H1 (cell line): ENCODE measurements around the gene ODF4. TPM values are rescaled to one million over a fixed set of nuclear protein-coding genes. Genes with fewer than 3 reads are reported as not detected.

Source experiments
- CTCF ChIA-PET: fragments of 300-600 bp; sonication (Branson Sonifier 250); formaldehyde crosslinking; loops from one replicate; lab custom pipeline; 2021; ENCODE audit not compliant: partially characterized antibody; lab: Charles Lee
- POLR2A ChIA-PET: fragments of 300-600 bp; sonication (Branson Sonifier 250); formaldehyde crosslinking; loops from one replicate; lab custom pipeline; 2021; ENCODE audit warnings: inconsistent platforms; ENCODE audit not compliant: partially characterized antibody; lab: Charles Lee
- DNase-seq, 2 experiments: peaks; one replicate each; pipeline versions ENCODE4 v3.0.0 to v3.0.0-alpha.2; 2010 to 2022; ENCODE audit warnings: low spot score in 2 of 2, low read depth in 1 of 2, mixed read lengths in 1 of 2
- FAIRE-seq: peaks from 2 replicates; lab custom pipeline; 2011; peaks lifted over from hg19 to GRCh38; lab: Jason Lieb, UNC
- H2AFZ ChIP-seq: 2 replicates; pipeline ENCODE4 v1.8.1; 2012; ENCODE audit warnings: low read length, inconsistent platforms
- H2AK5ac ChIP-seq: 2 replicates; pipeline ENCODE4 v1.6.1; 2013; ENCODE audit warnings: low read depth, low read length
- H2BK120ac ChIP-seq: replicated peaks from 2 replicates; pipeline ENCODE3; 2013; ENCODE audit warnings: low read depth, low read length, inconsistent platforms
- H2BK12ac ChIP-seq: 2 replicates; pipeline ENCODE4 v1.6.1; 2013; ENCODE audit warnings: low read depth, low read length
- H2BK15ac ChIP-seq: 2 replicates; pipeline ENCODE4 v1.6.1; 2013; ENCODE audit warnings: low read length
- H2BK20ac ChIP-seq: 2 replicates; pipeline ENCODE4 v1.6.1; 2013; ENCODE audit warnings: low read length
- H2BK5ac ChIP-seq: 2 replicates; pipeline ENCODE4 v1.6.1; 2013; ENCODE audit warnings: low read depth, low read length
- H3K14ac ChIP-seq: 2 replicates; pipeline ENCODE4 v1.6.1; 2013; ENCODE audit warnings: inconsistent platforms; ENCODE audit not compliant: insufficient read length
- H3K18ac ChIP-seq: 2 replicates; pipeline ENCODE4 v1.6.1; 2013; ENCODE audit warnings: low read length; ENCODE audit errors: extremely low read depth
- H3K23ac ChIP-seq: 2 replicates; pipeline ENCODE4 v1.6.1; 2013; ENCODE audit warnings: inconsistent platforms; ENCODE audit not compliant: insufficient read length
- H3K23me2 ChIP-seq: 2 replicates; pipeline ENCODE4 v1.6.1; 2013; ENCODE audit warnings: low read depth, low read length
- H3K27ac ChIP-seq: 2 replicates; pipeline ENCODE4 v1.6.1; 2011; ENCODE audit warnings: low read depth, low read length, inconsistent platforms
- H3K27me3 ChIP-seq, 4 experiments: replicated peaks in 1 of 4; 1 replicate in 1 of 4; 2 replicates in 3 of 4; pipeline versions ENCODE4 v1.6.1 to v1.8.1; 2011 to 2013; ENCODE audit warnings: low read length in 3 of 4, mild to moderate bottlenecking in 3 of 4, inconsistent platforms in 2 of 4, mixed read lengths in 2 of 4, moderate library complexity in 1 of 4; ENCODE audit not compliant: control insufficient read depth in 3 of 4, insufficient read depth in 3 of 4; ENCODE audit errors: extremely low read depth in 1 of 4
- H3K36me3 ChIP-seq, 4 experiments: 2 replicates each; pipeline versions ENCODE4 v1.6.1 to v1.8.1; 2011 to 2013; ENCODE audit warnings: mild to moderate bottlenecking in 4 of 4, low read length in 3 of 4, moderate library complexity in 2 of 4, control low read depth in 1 of 4, inconsistent platforms in 1 of 4; ENCODE audit not compliant: insufficient read depth in 4 of 4, control insufficient read depth in 2 of 4
- H3K4ac ChIP-seq: replicated peaks from 2 replicates; pipeline ENCODE3; 2013; ENCODE audit warnings: low read length, low read depth, mixed read lengths, inconsistent platforms; ENCODE audit not compliant: insufficient read length
- H3K4me1 ChIP-seq, 4 experiments: replicated peaks in 1 of 4; 1 replicate in 1 of 4; 2 replicates in 3 of 4; pipeline versions ENCODE4 v1.6.1 to v1.8.1; 2011 to 2013; ENCODE audit warnings: low read length in 3 of 4, inconsistent platforms in 2 of 4, mixed read lengths in 1 of 4; ENCODE audit not compliant: insufficient read depth in 4 of 4, control insufficient read depth in 3 of 4
- H3K4me2 ChIP-seq, 2 experiments: 2 replicates each; pipeline versions ENCODE4 v1.6.1 to v1.8.1; 2011 to 2013; ENCODE audit warnings: low read depth in 2 of 2, low read length in 2 of 2, control low read depth in 1 of 2, inconsistent platforms in 1 of 2, mild to moderate bottlenecking in 1 of 2; ENCODE audit not compliant: insufficient read depth in 1 of 2
- H3K4me3 ChIP-seq, 4 experiments: fragments of 200-600, 300-600 bp in 1 of 4; sonication (generic), shearing (Covaris generic), sonication (Bioruptor Twin) in 1 of 4; 2 replicates each; pipeline versions ENCODE4 v1.5.1 to v1.8.1; 2011 to 2016; ENCODE audit warnings: low read length in 4 of 4, low read depth in 3 of 4, control low read depth in 2 of 4, inconsistent platforms in 2 of 4, mild to moderate bottlenecking in 2 of 4, mixed read lengths in 1 of 4, moderate library complexity in 1 of 4; ENCODE audit not compliant: insufficient read depth in 2 of 4; ENCODE audit errors: extremely low read depth in 1 of 4
- H3K56ac ChIP-seq: replicated peaks from 2 replicates; pipeline ENCODE3; 2013; ENCODE audit warnings: low read depth, mild to moderate bottlenecking, mixed read lengths, low read length, inconsistent platforms; ENCODE audit not compliant: insufficient read length
- H3K79me1 ChIP-seq: 2 replicates; pipeline ENCODE4 v1.6.1; 2013; ENCODE audit warnings: low read depth, low read length, control low read depth
- H3K79me2 ChIP-seq, 2 experiments: 2 replicates each; pipeline versions ENCODE4 v1.6.1 to v1.8.1; 2012 to 2013; ENCODE audit warnings: low read length in 2 of 2, mild to moderate bottlenecking in 2 of 2, inconsistent platforms in 1 of 2; ENCODE audit not compliant: insufficient read depth in 2 of 2, control insufficient read depth in 1 of 2
- H3K9ac ChIP-seq, 4 experiments: replicated peaks in 1 of 4; 1 replicate in 1 of 4; 2 replicates in 3 of 4; pipeline versions ENCODE4 v1.6.1 to v1.8.1; 2011 to 2013; ENCODE audit warnings: low read depth in 3 of 4, low read length in 3 of 4, control low read depth in 2 of 4, mild to moderate bottlenecking in 2 of 4, moderate library complexity in 2 of 4, inconsistent platforms in 1 of 4; ENCODE audit errors: extremely low read depth in 1 of 4
- H3K9me3 ChIP-seq, 2 experiments: 2 replicates each; pipeline versions ENCODE4 v1.6.1 to v1.8.1; 2012 to 2013; ENCODE audit warnings: mild to moderate bottlenecking in 2 of 2, moderate library complexity in 2 of 2, control low read depth in 1 of 2, inconsistent platforms in 1 of 2, low read depth in 1 of 2, low read length in 1 of 2, mixed read lengths in 1 of 2; ENCODE audit not compliant: insufficient read depth in 2 of 2
- H4K20me1 ChIP-seq, 2 experiments: replicated peaks in 1 of 2; 2 replicates each; pipeline versions ENCODE3 to v1.8.1; 2011 to 2013; ENCODE audit warnings: inconsistent platforms in 2 of 2, low read length in 2 of 2, mild to moderate bottlenecking in 1 of 2; ENCODE audit not compliant: insufficient read depth in 2 of 2, control insufficient read depth in 1 of 2
- H4K5ac ChIP-seq: 2 replicates; pipeline ENCODE4 v1.6.1; 2013; ENCODE audit warnings: low read length, low read depth, mixed read lengths, inconsistent platforms; ENCODE audit not compliant: insufficient read length
- H4K8ac ChIP-seq: 2 replicates; pipeline ENCODE4 v1.8.0; 2013; ENCODE audit warnings: mild to moderate bottlenecking, moderate library complexity, low read length, inconsistent platforms; ENCODE audit not compliant: insufficient read depth; ENCODE audit errors: extremely low read depth
- H4K91ac ChIP-seq: replicated peaks from 2 replicates; pipeline ENCODE3; 2013; ENCODE audit warnings: low read length, mixed read lengths, inconsistent platforms; ENCODE audit not compliant: insufficient read length
- ASH2L ChIP-seq: fragments of 200-600, 300-600 bp; sonication (generic); IDR thresholded peaks from one replicate; pipeline ENCODE4 v1.7.1; 2017; ENCODE audit warnings: low read length
- BCL11A ChIP-seq, 2 experiments: IDR thresholded peaks; one replicate each; pipeline ENCODE4 v1.6.1; 2011; ENCODE audit warnings: low read depth in 2 of 2, low read length in 2 of 2, mild to moderate bottlenecking in 2 of 2
- CBX5 ChIP-seq: fragments of 300-800, 300-1000 bp; sonication (generic); IDR thresholded peaks from 2 replicates; pipeline ENCODE4 v1.7.1; 2016; ENCODE audit warnings: antibody characterized with exemption, low read length, low read depth
- CHD2 ChIP-seq: IDR thresholded peaks from 2 replicates; pipeline ENCODE4 v1.6.1; 2012; ENCODE audit warnings: low read length, improper control_type of control experiment
- GABPA ChIP-seq: IDR thresholded peaks from 2 replicates; pipeline ENCODE4 v1.6.1; 2011; ENCODE audit warnings: mild to moderate bottlenecking, low read length, moderate library complexity, borderline replicate concordance; ENCODE audit not compliant: insufficient read depth
- JUN ChIP-seq: IDR thresholded peaks from 2 replicates; pipeline ENCODE4 v1.6.1; 2011; ENCODE audit warnings: low read depth, mild to moderate bottlenecking, improper control_type of control experiment, low read length
- KDM5A ChIP-seq: fragments of 200-600 bp; IDR thresholded peaks from 2 replicates; pipeline ENCODE4 v1.7.1; 2012; ENCODE audit warnings: mild to moderate bottlenecking, low read length, inconsistent platforms, mixed read lengths
- POLR2AphosphoS5 ChIP-seq: IDR thresholded peaks from 2 replicates; pipeline ENCODE4 v1.6.1; 2011; ENCODE audit warnings: low read depth, low read length
- RNF2 ChIP-seq: fragments of 200-900, 300-1000 bp; sonication (generic); IDR thresholded peaks from 2 replicates; pipeline ENCODE4 v1.7.1; 2016; ENCODE audit warnings: borderline replicate concordance, low read depth, mild to moderate bottlenecking, antibody characterized with exemption, low read length; ENCODE audit not compliant: poor library complexity, severe bottlenecking; ENCODE audit errors: missing control alignments
- TAF7 ChIP-seq: optimal IDR thresholded peaks from 2 replicates; pipeline ENCODE3; 2011; ENCODE audit warnings: low read depth, mild to moderate bottlenecking, inconsistent platforms, low read length, moderate library complexity, borderline replicate concordance
- TCF12 ChIP-seq: IDR thresholded peaks from 2 replicates; pipeline ENCODE4 v1.6.1; 2011; ENCODE audit warnings: low read depth, mild to moderate bottlenecking, low read length
- YY1 ChIP-seq: IDR thresholded peaks from 2 replicates; pipeline ENCODE4 v1.6.1; 2011; ENCODE audit warnings: low read depth, mild to moderate bottlenecking, low read length
- WGBS, 2 experiments: shearing (Covaris generic) in 1 of 2; methylation state at CpG; one replicate each; pipeline versions ENCODE4 v1.1.6 to v1.1.7; 2013 to 2015; ENCODE audit warnings: low lambda C conversion rate in 2 of 2, mixed read lengths in 2 of 2, inconsistent platforms in 1 of 2, low coverage in 1 of 2, missing lambda C conversion rate in 1 of 2; ENCODE audit not compliant: insufficient replicate concordance in 2 of 2, insufficient coverage in 1 of 2, insufficient read length in 1 of 2; ENCODE audit errors: extremely low coverage in 1 of 2, missing lambda C conversion rate in 1 of 2; 5-methylcytosine and 5-hydroxymethylcytosine counted together
- polyA plus RNA-seq, 7 experiments: library from polyadenylated mRNA; depleted of rRNA in 3 of 7; stranded (reverse) in 5 of 7; unstranded in 2 of 7; fragments of >200 nt in 5 of 7; fragments of 200-250 nt in 2 of 7; gene quantifications; 1 replicate in 5 of 7; 2 replicates in 1 of 7; 4 replicates in 1 of 7; pipeline versions ENCODE4 v1.2.1 to v1.2.3, GENCODE V29; 2011 to 2013; ENCODE audit warnings: missing spikeins in 2 of 7, mixed read lengths in 2 of 7
- total RNA-seq: library from RNA; stranded (reverse); fragmentation: NEBNext Ultra II Directional; extraction: Animal tissue kit (Norgen Biotek cat#: 25700); gene quantifications from 2 replicates; pipeline ENCODE4 v1.2.1, GENCODE V29; 2021
- TF ChIP-seq, protein P1 (sequence below): IDR thresholded peaks from 2 replicates; pipeline ENCODE4 v1.6.1; 2011; ENCODE audit warnings: low read length, improper control_type of control experiment

ODF4 gene
- total and polyA plus RNA-seq, 2 of the 8 experiments (the other 6 are each of a cell fraction or from before 2014, with no cell fraction given), result not detected

DNA sequence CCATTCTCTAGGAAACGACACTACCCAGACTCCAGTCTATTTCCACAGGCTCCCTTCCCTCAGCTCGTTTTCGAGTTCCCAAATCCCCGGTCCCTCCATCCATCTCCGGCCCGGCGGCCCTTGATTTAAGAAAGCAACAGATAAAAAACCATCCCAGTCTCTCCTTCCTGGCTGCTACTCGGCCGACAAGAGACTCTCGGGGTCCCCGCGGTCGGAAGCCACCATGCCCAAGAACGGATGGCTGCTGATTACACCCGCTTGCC is 43.2 kb downstream of the ODF4 start:
- Histone ChIP-seq H2BK20ac (no peak overlapping the region), H4K91ac (no peak overlapping the region), H3K9ac (peak overlapping the region; percentile 92 to 98 (median 96)), H2BK120ac (no peak overlapping the region), H2BK12ac (no peak overlapping the region), H4K8ac (peak overlapping the region; percentile 98; the same call in 1 of the 2 replicates), H3K36me3 (peaks cover 27 to 43% (median 36%) of the 10 kb centered on the region in 4 experiments), H3K27ac (peak overlapping the region; percentile 76), H4K20me1 (peaks cover 10 to 18% of the 10 kb centered on the region in 2 experiments), H3K4me3 (peak overlapping the region; percentile 91 to 100 (median 98)), H2AK5ac (no peak overlapping the region), H2BK5ac (no peak overlapping the region; the same call in 1 of the 2 replicates), H3K14ac (no peak overlapping the region), H3K23ac (no peak overlapping the region), H3K27me3 (no peaks in the 10 kb centered on the region), H3K79me2 (peaks cover 13 to 37% of the 10 kb centered on the region in 2 experiments; a peak in 3 of 4 replicates), H3K56ac (no peak overlapping the region), H3K23me2 (peaks cover 9% of the 10 kb centered on the region; the same call in 1 of the 2 replicates), H2AFZ (no peak overlapping the region), H4K5ac (peak overlapping the region; percentile 52), H3K79me1 (0 out of 2 replicates have a peak, but pooled peaks cover 2% of the 10 kb centered on the region), H3K4me1 (peaks cover 0 to 12% (median 4%) of the 10 kb centered on the region in 4 experiments; a peak in 5 of 7 replicates), H3K4me2 (peak overlapping the region; percentile 80 to 87), H3K9me3 (no peaks in the 10 kb centered on the region), H3K4ac (no peak overlapping the region), H2BK15ac (no peak overlapping the region), H3K18ac (no peak overlapping the region)
- WGBS, 2 experiments, result 3% methylated on average over 15 of the region's 15 CpGs; no CpG with 5 or more reads in 1 of the 2 experiments
- CTCF ChIA-PET, result interaction anchor here (0.7 to 1.4 kb wide), 8 partner anchors 9 to 253 kb away, joined by 3 to 5 read pairs (median 3); partner anchors contain the start of gene SLC25A35
- FAIRE-seq (no peak), DNase-seq (no peak)
- POLR2A ChIA-PET, result interaction anchor here (0.7 to 4.6 kb wide), 37 partner anchors 11 to 389 kb away, joined by 3 to 51 read pairs (median 6); partner anchors contain the start of genes AURKB, NDEL1, RANGRF and RNF222
- no peak for TF ChIP-seq YY1
- no peak for TF ChIP-seq KDM5A
- TF ChIP-seq, protein P1, sequence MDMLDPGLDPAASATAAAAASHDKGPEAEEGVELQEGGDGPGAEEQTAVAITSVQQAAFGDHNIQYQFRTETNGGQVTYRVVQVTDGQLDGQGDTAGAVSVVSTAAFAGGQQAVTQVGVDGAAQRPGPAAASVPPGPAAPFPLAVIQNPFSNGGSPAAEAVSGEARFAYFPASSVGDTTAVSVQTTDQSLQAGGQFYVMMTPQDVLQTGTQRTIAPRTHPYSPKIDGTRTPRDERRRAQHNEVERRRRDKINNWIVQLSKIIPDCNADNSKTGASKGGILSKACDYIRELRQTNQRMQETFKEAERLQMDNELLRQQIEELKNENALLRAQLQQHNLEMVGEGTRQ, result no peak
- no peak for TF ChIP-seq TCF12
- peak; percentile 38 for TF ChIP-seq ASH2L
- no peak for TF ChIP-seq RNF2
- no peak for TF ChIP-seq CHD2
- no peak for TF ChIP-seq GABPA
- no peak for TF ChIP-seq BCL11A (IDR thresholded peaks at IDR 0.05; ENCODE audit: low read depth in 2 of 2, low read length in 2 of 2)
- TF ChIP-seq CBX5, result no peak
- no peak for TF ChIP-seq JUN
- TF ChIP-seq TAF7, result no peak
- TF ChIP-seq POLR2AphosphoS5, result no peak
